Posterior cingulate gyrus (tissue), 11 donors: ENCODE data around the gene OR2M7.
"Not testable (repeated sequence)": the region's sequence is repeated elsewhere in the genome, so short reads cannot be mapped to it uniquely, and the experiment has no call there.

Experiments used
- DNase-seq, 10 donors: peaks; one replicate each; pipeline versions ENCODE4 v3.0.0 to v3.0.0-alpha.2; 2020 to 2021; ENCODE audit warnings: mixed read lengths in 3 of 10
- intact Hi-C: fragments of 100-400 bp; cut with DNase I; formaldehyde crosslinking; loops from one replicate; pipeline ENCODE4 v1.15.1; 2023

OR2M7 gene, protein sequence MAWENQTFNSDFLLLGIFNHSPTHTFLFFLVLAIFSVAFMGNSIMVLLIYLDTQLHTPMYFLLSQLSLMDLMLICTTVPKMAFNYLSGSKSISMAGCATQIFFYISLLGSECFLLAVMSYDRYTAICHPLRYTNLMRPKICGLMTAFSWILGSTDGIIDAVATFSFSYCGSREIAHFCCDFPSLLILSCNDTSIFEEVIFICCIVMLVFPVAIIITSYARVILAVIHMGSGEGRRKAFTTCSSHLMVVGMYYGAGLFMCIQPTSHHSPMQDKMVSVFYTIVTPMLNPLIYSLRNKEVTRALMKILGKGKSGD

DNA sequence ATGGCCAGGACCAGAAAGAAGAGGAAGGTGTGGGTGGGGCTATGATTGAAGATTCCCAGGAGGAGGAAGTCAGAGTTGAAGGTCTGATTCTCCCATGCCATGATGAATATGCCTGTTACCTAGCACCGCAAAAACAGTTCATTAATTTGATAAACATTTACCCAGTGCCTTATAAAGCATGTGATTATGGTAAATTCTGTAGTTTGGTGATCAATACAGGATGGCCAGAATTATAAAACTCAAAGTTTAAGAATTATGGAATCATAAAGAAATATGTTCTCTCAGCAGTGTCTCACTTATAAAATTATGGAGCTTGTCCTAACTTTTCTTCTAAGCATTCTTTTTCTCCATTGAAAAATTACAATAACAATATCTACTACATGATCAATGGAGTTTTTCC lies at the start of gene OR2M7:
Gene OR2M7 (minus strand): TSS at position 101 of the 400 bp plus-strand sequence. CDS start 0 bp downstream, at position 101.
- intact Hi-C loops, result no loop called here
- DNase-seq, result no peak

DNA sequence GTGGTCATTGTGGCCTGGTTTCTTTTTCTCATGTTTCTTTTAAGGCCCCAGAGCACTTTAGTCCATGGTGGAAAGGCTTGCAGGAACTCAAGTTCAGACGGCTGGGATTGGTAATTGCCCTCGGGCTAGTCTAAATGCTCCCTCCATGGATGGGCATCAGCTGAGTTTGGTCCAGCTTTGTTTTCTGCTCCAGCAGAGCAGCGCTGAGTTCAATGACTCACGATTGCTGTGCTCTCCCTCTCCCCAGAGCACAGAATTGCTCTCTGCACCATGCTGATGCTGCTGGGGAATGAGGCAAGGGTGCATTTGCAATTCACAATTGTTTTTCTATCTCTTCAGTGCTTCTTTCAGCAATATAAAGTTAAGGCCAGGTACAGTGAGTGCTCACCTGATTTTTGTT lies 49.4 kb upstream of the OR2M7 start:
- intact Hi-C loops, result no loop called here

DNA sequence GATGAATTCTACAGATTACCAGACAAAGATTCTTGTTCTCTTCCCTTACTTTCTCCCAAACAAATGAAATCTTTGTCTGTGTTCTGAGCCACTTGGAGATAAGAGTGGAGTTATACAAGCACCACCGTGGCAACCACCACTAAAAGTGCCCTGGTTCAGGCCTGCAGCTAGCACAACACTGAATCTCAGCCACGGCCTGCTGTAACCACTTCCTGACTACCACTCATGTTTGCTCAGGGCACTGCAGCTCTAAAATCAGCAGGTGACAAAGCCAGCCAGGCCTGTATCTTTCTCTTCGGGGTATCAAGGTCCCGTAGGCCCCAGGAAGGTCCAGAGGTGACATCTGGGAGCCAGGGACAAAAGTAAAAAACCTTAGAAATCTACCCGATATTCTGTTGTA lies 48.0 kb upstream of the OR2M7 start:
- DNase-seq, result no peak
- intact Hi-C loops, result no loop called here

More for the DNA sequence above, 49.4 kb upstream of the OR2M7 start:
- no peak for DNase-seq

DNA sequence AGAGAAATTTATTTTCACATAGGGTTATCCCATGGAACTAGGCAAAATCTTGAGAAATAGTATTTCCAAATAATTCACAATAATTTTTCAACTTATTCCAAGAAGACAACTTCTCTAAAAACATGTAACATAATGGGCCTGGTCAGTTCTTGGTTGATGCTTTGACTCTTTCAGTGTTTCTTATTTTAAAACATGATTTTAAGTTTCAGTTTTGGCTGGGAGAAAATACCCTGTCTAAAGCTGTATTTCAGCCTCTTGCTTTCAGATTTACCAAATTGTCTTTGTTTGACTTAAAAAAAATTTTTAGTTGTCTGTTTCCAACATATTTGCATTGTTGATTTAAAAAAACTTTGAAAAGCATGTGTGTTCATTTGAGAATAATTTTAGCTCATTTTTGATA lies 42.2 kb upstream of the OR2M7 start:
- intact Hi-C loops, result no loop called here
- no peak for DNase-seq

DNA sequence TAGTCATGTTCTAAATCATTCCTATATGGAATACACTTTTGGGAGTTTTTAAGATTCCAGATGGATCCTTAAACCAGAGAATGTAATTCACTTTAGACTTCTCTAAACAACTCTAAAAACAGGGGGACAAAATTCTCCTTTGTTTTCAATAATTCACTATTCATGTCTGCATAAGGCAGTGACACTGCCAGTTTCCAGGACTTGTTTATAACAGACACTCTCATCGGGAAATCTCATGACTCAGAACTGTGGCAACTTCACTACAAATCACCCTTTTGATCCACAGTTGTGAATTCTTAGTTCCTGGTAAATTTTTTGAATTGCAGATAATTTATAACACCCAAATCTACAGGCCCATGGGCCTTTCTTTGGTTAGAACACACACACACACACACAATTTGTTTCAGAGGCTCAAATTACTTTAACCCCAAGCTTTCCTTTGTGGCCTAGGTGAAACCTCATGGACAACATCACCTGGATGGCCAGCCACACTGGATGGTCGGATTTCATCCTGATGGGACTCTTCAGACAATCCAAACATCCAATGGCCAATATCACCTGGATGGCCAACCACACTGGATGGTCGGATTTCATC lies 36.9 kb upstream of the OR2M7 start, which contains the start of gene OR2T4:
Gene OR2T4 (plus strand): TSS at position 545 of the 595 bp plus-strand sequence. CDS start 0 bp downstream, at position 545.
- DNase-seq, result no peak
- intact Hi-C loops, result no loop called here

DNA sequence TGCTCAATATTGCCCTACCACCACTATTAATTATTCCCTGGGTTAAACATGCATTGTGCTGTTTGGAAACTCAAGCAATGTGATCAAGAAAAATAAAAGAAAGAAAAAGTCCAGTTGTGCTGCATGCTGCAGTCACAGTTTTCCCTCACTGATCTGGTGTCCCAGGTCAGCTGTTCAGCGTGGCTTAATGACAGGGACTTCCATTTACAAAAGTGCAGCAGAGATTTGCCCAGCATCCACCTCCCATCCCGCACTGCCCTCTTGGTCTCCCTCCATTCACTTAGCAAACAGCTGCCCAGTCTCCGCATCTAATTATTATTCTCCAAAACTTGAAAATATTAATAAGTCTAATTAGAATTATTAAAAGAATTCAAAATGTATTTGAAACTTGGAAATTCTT lies 35.0 kb upstream of the OR2M7 start:
- intact Hi-C loops, result no loop called here
- peak in 2 of 10 donors; percentile 7 to 34 for DNase-seq

DNA sequence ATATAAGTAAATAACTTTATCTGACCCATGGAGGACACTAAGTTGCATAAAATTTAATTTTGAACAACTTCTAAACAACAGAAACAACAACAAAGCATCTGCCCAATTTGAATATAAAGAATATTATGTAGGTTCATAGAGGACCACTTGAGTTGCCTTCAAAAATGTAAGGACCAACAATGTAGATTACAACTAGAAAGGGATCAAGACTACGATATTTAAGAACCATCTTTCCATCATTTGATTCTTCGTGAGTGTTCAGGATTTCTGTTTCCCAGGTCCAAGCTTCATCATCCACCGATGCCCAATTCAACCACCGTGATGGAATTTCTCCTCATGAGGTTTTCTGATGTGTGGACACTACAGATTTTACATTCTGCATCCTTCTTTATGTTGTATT lies 24.1 kb upstream of the OR2M7 start, which contains the start of gene OR14C36:
Gene OR14C36 (plus strand): TSS at position 301 of the 400 bp plus-strand sequence. CDS start 0 bp downstream, at position 301.
- intact Hi-C loops, result no loop called here
- no peak for DNase-seq

DNA sequence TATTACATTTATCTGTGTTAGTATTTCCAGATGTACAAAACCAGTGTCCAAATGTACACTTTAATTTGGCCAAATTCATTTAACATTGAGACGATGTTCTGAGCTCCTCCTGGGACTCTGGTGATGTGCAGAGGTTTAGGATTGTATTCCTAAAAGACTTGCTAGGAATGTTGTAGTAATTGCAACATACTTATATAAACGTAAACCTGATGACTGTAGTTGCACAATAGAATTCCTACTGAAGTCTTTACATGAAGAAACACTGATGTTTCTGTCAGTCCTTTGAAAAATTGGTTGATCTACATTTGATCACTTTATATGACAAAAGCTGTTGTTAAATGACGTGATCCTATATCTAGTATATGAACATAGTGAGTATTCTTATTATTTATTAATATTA lies 19.1 kb upstream of the OR2M7 start:
- intact Hi-C loops, result no loop called here
- no peak for DNase-seq

DNA sequence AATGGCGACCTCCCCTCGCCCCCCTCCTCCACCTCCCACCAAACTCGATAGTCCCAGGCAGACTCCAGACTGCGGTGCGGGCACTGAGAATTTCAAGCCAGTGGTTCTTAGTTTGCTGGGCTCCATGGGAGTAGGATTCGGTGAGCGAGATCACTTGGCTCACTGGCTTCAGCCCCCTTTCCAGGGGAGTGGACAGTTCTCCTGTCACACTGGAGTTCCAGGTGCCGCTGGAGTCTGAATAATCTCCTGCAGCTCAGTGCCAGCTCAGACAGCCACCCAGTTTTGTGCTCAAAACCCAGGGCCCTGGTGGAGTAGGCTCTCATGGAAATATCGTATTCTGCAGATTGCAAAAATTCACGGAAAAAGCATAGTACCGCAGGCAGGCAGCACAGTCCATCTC lies 7.6 kb downstream of the OR2M7 start:
- intact Hi-C loops, result no loop called here
- DNase-seq, result peak in 1 of 10 donors; percentile 51

DNA sequence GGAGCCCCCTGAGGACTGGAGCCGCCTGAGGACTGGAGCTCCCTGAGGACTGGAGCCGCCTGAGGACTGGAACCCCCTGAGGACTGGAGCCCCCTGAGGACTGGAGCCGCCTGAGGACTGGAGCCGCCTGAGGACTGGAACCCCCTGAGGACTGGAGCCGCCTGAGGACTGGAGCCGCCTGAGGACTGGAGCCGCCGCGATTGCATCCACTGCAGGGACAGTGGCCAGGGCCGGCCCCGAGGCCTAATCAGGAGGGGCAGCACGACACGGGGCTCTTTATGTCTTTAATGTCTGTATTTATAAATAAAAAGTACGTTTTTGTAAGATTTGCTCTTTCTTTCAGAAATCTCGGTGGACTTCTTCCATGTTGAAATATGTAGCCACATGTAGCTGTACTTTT lies 17.6 kb downstream of the OR2M7 start:
- peak in 1 of 10 donors; percentile 42 for DNase-seq
- intact Hi-C loops, result not testable (repeated sequence)

DNA sequence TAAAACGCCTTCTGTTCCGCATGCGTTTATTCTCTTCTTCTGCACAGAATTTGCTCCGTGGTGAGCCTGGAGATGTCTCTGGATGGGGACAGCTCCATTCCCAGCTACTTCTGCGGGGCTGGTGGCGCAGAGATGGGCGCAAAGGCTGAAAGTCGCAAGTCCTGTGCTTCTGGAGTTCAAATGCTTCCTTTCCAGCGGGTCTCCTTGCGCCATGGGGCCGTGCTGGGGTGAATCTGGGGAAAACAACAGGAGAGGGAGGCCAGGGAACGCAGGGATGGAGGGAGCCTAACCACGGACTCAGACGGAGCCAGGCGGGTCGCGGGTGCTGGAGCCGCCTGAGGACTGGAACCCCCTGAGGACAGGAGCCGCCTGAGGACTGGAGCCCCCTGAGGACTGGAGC lies 18.3 kb downstream of the OR2M7 start:
- peak in 2 of 10 donors; percentile 38 to 74 for DNase-seq
- intact Hi-C loops, result no loop called here

DNA sequence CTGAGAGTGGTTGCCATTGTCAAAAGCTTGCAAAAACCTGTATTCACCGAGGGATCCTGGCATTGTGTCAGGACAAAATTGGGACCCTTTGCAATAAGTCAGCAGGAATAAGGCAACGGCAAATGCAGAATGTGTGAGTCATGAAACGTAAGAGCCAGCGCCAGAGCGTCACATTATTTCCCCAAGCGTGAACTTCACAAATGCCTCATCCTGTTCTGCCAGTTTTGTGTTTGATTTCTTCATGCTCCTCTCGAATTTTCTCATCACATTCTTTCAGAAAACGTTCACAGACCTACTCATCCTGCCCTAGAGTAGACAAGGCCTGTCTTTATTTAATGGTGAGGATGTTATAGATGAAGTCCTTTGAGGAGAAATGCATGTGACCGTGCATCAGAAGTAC lies 18.7 kb downstream of the OR2M7 start:
- DNase-seq, intact Hi-C loops: not testable (repeated sequence)

DNA sequence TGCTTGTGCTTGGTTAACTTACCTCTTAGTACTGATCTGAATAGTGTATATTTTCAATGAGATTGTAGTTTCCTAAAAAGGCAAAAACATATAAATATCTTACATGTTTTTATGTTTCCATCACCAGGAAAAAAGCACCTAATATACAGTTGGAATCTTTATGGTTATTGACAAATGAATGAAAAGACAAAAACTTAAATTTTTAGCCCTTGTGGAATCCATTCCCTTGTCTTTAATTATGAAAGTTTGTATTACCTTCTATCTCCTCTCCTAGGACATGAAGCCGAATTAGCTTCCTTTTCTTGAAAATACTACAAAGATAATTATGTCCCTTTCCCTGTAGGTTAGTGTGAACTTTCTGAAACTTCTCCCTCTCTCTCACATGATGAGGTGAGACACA lies 21.0 kb downstream of the OR2M7 start, which contains the start of gene OR2T12:
Gene OR2T12 (minus strand): TSS at position 101 of the 400 bp plus-strand sequence. CDS start 7,846 bp downstream, outside the sequence.
- intact Hi-C loops, result no loop called here
- no peak for DNase-seq

DNA sequence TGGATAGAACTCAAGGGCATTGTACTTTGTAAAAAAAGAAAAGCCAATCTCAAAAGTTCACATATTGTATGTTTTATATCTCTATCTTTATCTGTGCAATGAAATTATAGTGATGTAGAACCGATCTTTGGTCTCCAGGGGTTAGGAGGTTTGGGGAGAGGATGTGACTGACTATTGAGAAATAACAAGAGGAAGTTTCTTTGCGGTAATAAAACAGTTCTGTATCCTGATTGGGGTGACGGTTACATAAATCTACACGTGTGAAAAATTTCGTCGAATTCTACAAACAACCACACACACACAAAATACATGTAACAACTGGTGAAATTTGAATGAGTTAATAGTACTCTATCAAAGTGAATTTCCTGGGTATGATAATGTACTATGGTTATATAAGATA lies 36.0 kb downstream of the OR2M7 start:
- DNase-seq, result no peak
- intact Hi-C loops, result no loop called here

DNA sequence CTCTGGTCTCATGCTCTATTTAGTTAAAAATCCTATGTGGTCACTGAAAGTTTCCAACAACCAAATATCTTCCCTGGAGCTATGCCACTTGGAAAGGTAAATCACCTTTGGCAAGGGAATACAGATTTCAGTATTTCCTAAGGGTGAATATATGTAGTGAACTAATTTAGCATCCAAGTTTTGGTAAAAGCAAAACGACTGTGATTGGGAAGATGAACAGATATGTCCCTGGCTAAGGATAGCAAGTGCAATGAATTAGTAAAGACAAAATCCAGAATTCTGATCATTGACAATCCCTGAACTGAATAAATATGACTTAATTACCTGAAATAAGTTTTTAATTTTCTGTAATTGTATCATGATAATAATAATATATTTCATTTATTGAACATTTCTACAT lies 46.5 kb downstream of the OR2M7 start, which contains the start of gene OR2T33:
Gene OR2T33 (minus strand): TSS at position 101 of the 400 bp plus-strand sequence. CDS start 4,162 bp downstream, outside the sequence.
- DNase-seq, result no peak
- intact Hi-C loops, result no loop called here
